K562 (cell line): ENCODE measurements around the gene MOCOS. TPM values are rescaled to one million over a fixed set of nuclear protein-coding genes. Genes with fewer than 3 reads are reported as not detected.

Source experiments
- ATAC-seq: fragments of 200-7000 bp; cut with Tn5 transposase; 3 replicates; pipeline ENCODE4 v1.9.1; 2020; ENCODE audit warnings: moderate library complexity
- BruUV-seq: library from RNA; stranded (reverse); fragments of 400-500 nt; replicated peaks from 2 replicates; lab custom pipeline; 2021; lab: Mats Ljungman, UMichigan
- CTCF ChIA-PET: fragments of 300-600 bp; formaldehyde crosslinking; extraction: SDS; loops from one replicate; lab custom pipeline; 2021; ENCODE audit warnings: low intra/inter-chr PET ratio; lab: Yijun Ruan, JAX
- POLR2A ChIA-PET: fragments of 300-600, 350-650 bp; sonication (Branson Sonifier 250); formaldehyde crosslinking; extraction: SDS; loops from one replicate; lab custom pipeline; 2021; ENCODE audit warnings: antibody characterized with exemption, inconsistent platforms; lab: Yijun Ruan, JAX
- DNase-seq, 4 experiments: peaks; one replicate each; pipeline versions ENCODE4 v3.0.0 to v3.0.0-alpha.2; 2011 to 2018; ENCODE audit warnings: low spot score in 3 of 4, mixed read lengths in 3 of 4; ENCODE audit errors: extremely low read depth in 1 of 4
- FAIRE-seq: peaks from 2 replicates; lab custom pipeline; 2011; peaks lifted over from hg19 to GRCh38; lab: Jason Lieb, UNC
- H2AFZ ChIP-seq: 2 replicates; pipeline ENCODE4 v1.6.0; 2011; ENCODE audit warnings: low read depth, low read length, control low read depth, inconsistent platforms
- H3K27ac ChIP-seq: fragments of 200-600 bp; 3 replicates; pipeline ENCODE4 v1.8.0; 2011; ENCODE audit warnings: low read depth, mild to moderate bottlenecking, control low read depth, inconsistent platforms, low read length, moderate library complexity, mixed read lengths; ENCODE audit errors: extremely low read depth
- H3K27me3 ChIP-seq, 2 experiments: fragments of 300-600 bp in 1 of 2; 2 replicates in 1 of 2; 3 replicates in 1 of 2; pipeline versions ENCODE4 v1.6.0 to v1.8.0; 2011; ENCODE audit warnings: inconsistent platforms in 2 of 2, low read length in 2 of 2, mild to moderate bottlenecking in 1 of 2, mixed read lengths in 1 of 2, moderate library complexity in 1 of 2; ENCODE audit not compliant: control insufficient read depth in 2 of 2, insufficient read depth in 2 of 2
- H3K36me3 ChIP-seq: fragments of 300-600 bp; 3 replicates; pipeline ENCODE4 v1.8.0; 2011; ENCODE audit warnings: mild to moderate bottlenecking, low read length, inconsistent platforms; ENCODE audit not compliant: control insufficient read depth, insufficient read depth
- H3K4me1 ChIP-seq, 2 experiments: fragments of 200-600 bp in 1 of 2; replicated peaks in 1 of 2; 2 replicates in 1 of 2; 3 replicates in 1 of 2; pipeline versions ENCODE4 v1.5.1 to v1.8.0; 2011; ENCODE audit warnings: inconsistent platforms in 2 of 2, low read length in 2 of 2, mild to moderate bottlenecking in 1 of 2, mixed read lengths in 1 of 2, moderate library complexity in 1 of 2; ENCODE audit not compliant: control insufficient read depth in 2 of 2, insufficient read depth in 2 of 2
- H3K4me2 ChIP-seq: 2 replicates; pipeline ENCODE4 v1.6.1; 2011; ENCODE audit warnings: low read length, control low read depth, inconsistent platforms, mixed read lengths; ENCODE audit not compliant: insufficient read depth
- H3K4me3 ChIP-seq: fragments of 200-600 bp; sonication (generic), shearing (Covaris generic); 2 replicates; pipeline ENCODE4 v1.5.1; 2016; ENCODE audit warnings: control low read depth, inconsistent platforms
- H3K79me2 ChIP-seq: fragments of 200-600 bp; 3 replicates; pipeline ENCODE4 v1.8.0; 2011; ENCODE audit warnings: low read length, inconsistent platforms; ENCODE audit not compliant: control insufficient read depth, insufficient read depth
- H3K9ac ChIP-seq, 2 experiments: 2 replicates each; pipeline versions ENCODE4 v1.6.0 to v1.6.1; 2011; ENCODE audit warnings: low read depth in 2 of 2, low read length in 2 of 2, control low read depth in 1 of 2, inconsistent platforms in 1 of 2, mild to moderate bottlenecking in 1 of 2, mixed read lengths in 1 of 2; ENCODE audit not compliant: insufficient read depth in 1 of 2
- H3K9me1 ChIP-seq: one replicate; pipeline ENCODE4 v1.6.0; 2011; ENCODE audit warnings: inconsistent platforms, mild to moderate bottlenecking, low read length, moderate library complexity; ENCODE audit not compliant: control insufficient read depth, insufficient read depth
- H3K9me3 ChIP-seq: replicated peaks from 2 replicates; pipeline ENCODE4 v1.5.1; 2011; ENCODE audit warnings: low read depth, low read length, inconsistent platforms; ENCODE audit not compliant: control insufficient read depth, insufficient read depth
- H4K20me1 ChIP-seq: replicated peaks from 2 replicates; pipeline ENCODE4 v1.6.1; 2011; ENCODE audit warnings: low read length, inconsistent platforms, mixed read lengths; ENCODE audit not compliant: control insufficient read depth, insufficient read depth
- CHD4 ChIP-seq: fragments of 200-600 bp; sonication (generic); IDR thresholded peaks from 3 replicates; pipeline ENCODE4 v1.6.1; 2012; ENCODE audit warnings: low read depth, mild to moderate bottlenecking, mixed read lengths, low read length, inconsistent platforms; ENCODE audit not compliant: insufficient read depth, insufficient replicate concordance, poor library complexity, severe bottlenecking
- DPF2 ChIP-seq: fragments of 450-650 bp; IDR thresholded peaks from 2 replicates; pipeline ENCODE4 v1.6.1; 2016
- FOXA3 ChIP-seq, 2 experiments: fragments of 450-650 bp in 1 of 2; sonication (generic) in 1 of 2; formaldehyde crosslinking; IDR thresholded peaks in 1 of 2; conservative IDR thresholded peaks in 1 of 2; 2 replicates each; pipeline versions ENCODE4 v1.4.0 to v1.8.0; 2020 to 2022; ENCODE audit warnings: mild to moderate bottlenecking in 2 of 2, missing genetic modification reagents in 1 of 2
- FOXK1 ChIP-seq: sonication (generic); formaldehyde crosslinking; IDR thresholded peaks from 2 replicates; pipeline ENCODE4 v1.8.0; 2022; ENCODE audit warnings: missing genetic modification reagents, mild to moderate bottlenecking, borderline replicate concordance
- ILF3 ChIP-seq: fragments of 450-650 bp; IDR thresholded peaks from 2 replicates; pipeline ENCODE4 v1.6.1; 2018; ENCODE audit warnings: antibody characterized with exemption, mild to moderate bottlenecking, moderate library complexity, borderline replicate concordance
- SETDB1 ChIP-seq: IDR thresholded peaks from one replicate; pipeline ENCODE4 v1.6.1; 2012; ENCODE audit warnings: low read length, control low read depth, inconsistent platforms
- SIN3A ChIP-seq, 2 experiments: fragments of 150-350 bp in 1 of 2; IDR thresholded peaks; 2 replicates each; pipeline ENCODE4 v1.6.1; 2011 to 2016; ENCODE audit warnings: borderline replicate concordance in 2 of 2, low read depth in 2 of 2, low read length in 2 of 2, mild to moderate bottlenecking in 2 of 2, moderate library complexity in 2 of 2; ENCODE audit not compliant: control insufficient read depth in 1 of 2
- SRSF3 ChIP-seq: fragments of 200-400 bp; formaldehyde crosslinking; IDR thresholded peaks from 2 replicates; pipeline ENCODE4 v1.6.1; 2016; ENCODE audit warnings: mild to moderate bottlenecking, low read length, moderate library complexity; ENCODE audit not compliant: insufficient read depth
- ZBTB17 ChIP-seq: fragments of 450-650 bp; formaldehyde crosslinking; IDR thresholded peaks from 2 replicates; pipeline ENCODE4 v1.4.0; 2020; ENCODE audit warnings: mild to moderate bottlenecking
- ZNF263 ChIP-seq: sonication (generic); formaldehyde crosslinking; IDR thresholded peaks from 2 replicates; pipeline ENCODE4 v1.8.0; 2022; ENCODE audit warnings: mild to moderate bottlenecking, missing genetic modification reagents, borderline replicate concordance
- ZNF395 ChIP-seq: fragments of 200-800 bp; sonication (Bioruptor generic); IDR thresholded peaks from 2 replicates; pipeline ENCODE4 v1.6.1; 2017; ENCODE audit warnings: missing genetic modification characterization, missing compliant biosample characterization
- ZNF551 ChIP-seq: fragments of 250-450 bp; sonication (Bioruptor Pico); IDR thresholded peaks from 2 replicates; pipeline ENCODE4 v1.5.0; 2021; ENCODE audit warnings: mild to moderate bottlenecking, moderate library complexity
- WGBS: fragments of 100-300 bp; shearing (Covaris generic); methylation state at CpG from one replicate; pipeline ENCODE4 v1.1.6; 2016; ENCODE audit warnings: low coverage, mixed read lengths; ENCODE audit not compliant: insufficient coverage; ENCODE audit errors: missing lambda C conversion rate; 5-methylcytosine and 5-hydroxymethylcytosine counted together
- in situ Hi-C: fragments of 300-500 bp; cut with MboI; formaldehyde crosslinking; loops from 4 replicates; pipeline ENCODE4 v1.15.0; 2018; ENCODE audit warnings: inconsistent platforms, mixed read lengths
- intact Hi-C: fragments of 100-400 bp; cut with micrococcal nuclease; formaldehyde crosslinking; loops from 2 replicates; pipeline ENCODE4 v1.14.2; 2022
- polyA plus RNA-seq, 8 experiments: library from polyadenylated mRNA; depleted of rRNA in 4 of 8; stranded (reverse) in 5 of 8; unstranded in 3 of 8; fragments of >200 nt; fragmentation: Nextera tagmentation in 2 of 8; fragmentation: Illumina TruSeq in 1 of 8; extraction: Ambion mirVana in 2 of 8; extraction: Trizol in 1 of 8; gene quantifications; 2 replicates each; pipeline versions ENCODE4 v1.2.1 to v1.2.3, GENCODE V29; 2011 to 2014; ENCODE audit warnings: inconsistent platforms in 1 of 8, missing spikeins in 1 of 8
- total RNA-seq, 7 experiments: library from RNA; depleted of rRNA in 6 of 7; stranded (reverse); fragments of >200 nt in 6 of 7; fragmentation: Illumina TruSeq in 2 of 7; extraction: Trizol in 2 of 7; gene quantifications; 2 replicates each; pipeline versions ENCODE4 v1.2.1 to v1.2.3, GENCODE V29; 2011 to 2021; ENCODE audit warnings: low replicate concordance in 1 of 7
- TF ChIP-seq, protein P1 (sequence below): fragments of 250-450 bp; sonication (Bioruptor Pico); IDR thresholded peaks from 2 replicates; pipeline ENCODE4 v1.8.0; 2022; ENCODE audit warnings: moderate library complexity, mild to moderate bottlenecking, inconsistent platforms

Gene MOCOS
- total and polyA plus RNA-seq, 9 of the 15 experiments (the other 6 are each of a cell fraction or from before 2014, with no cell fraction given) = 4.5 to 12.4 (median 9.1) TPM

DNA sequence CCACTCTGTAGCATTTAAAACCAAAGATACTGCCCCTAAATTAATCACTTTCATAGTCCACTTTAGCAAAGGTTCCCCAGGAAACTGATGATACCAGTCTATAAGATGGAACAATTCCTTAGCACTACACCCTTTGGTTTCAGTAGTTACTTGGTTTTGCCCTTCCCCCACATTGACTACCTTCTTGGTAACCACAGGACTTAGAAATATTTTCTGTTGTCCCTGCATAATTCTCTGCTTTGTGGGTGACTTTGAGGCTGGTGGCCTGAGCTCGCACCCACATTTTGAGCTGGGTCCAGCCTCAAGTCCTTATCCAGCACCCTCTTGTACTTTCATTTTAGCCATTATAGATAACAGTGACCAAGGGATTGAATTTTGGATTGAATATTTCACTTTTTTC lies 34.5 kb upstream of the MOCOS start:
- Histone ChIP-seq H3K9ac (no peak overlapping the region), H3K4me2 (no peak overlapping the region), H3K9me3 (no peaks in the 10 kb centered on the region), H3K27ac (no peak overlapping the region), H3K36me3 (peaks cover 97% of the 10 kb centered on the region), H2AFZ (no peak overlapping the region), H3K4me1 (no peaks in the 10 kb centered on the region), H3K27me3 (no peaks in the 10 kb centered on the region), H4K20me1 (no peaks in the 10 kb centered on the region), H3K79me2 (no peaks in the 10 kb centered on the region; the same call in 2 of the 3 replicates), H3K9me1 (no peaks in the 10 kb centered on the region), H3K4me3 (no peak overlapping the region)
- WGBS = 100% methylated on average over 1 of the region's 1 CpG
- in situ Hi-C loops = no loop called here
- TF ChIP-seq ZNF551 = no peak
- no peak for TF ChIP-seq ZNF263 (CRISPR knock-in tag)
- TF ChIP-seq FOXA3 (CRISPR knock-in tag; conservative IDR thresholded peaks at IDR 0.05 in 1 of 2, IDR thresholded peaks at IDR 0.05 in 1 of 2) = no peak
- TF ChIP-seq CHD4 = no peak
- no peak for TF ChIP-seq SIN3A (IDR thresholded peaks at IDR 0.05; ENCODE audit: borderline replicate concordance in 2 of 2, control insufficient read depth in 1 of 2, low read depth in 2 of 2, low read length in 2 of 2)
- TF ChIP-seq SETDB1 = no peak
- no peak for TF ChIP-seq DPF2
- TF ChIP-seq, protein P1, sequence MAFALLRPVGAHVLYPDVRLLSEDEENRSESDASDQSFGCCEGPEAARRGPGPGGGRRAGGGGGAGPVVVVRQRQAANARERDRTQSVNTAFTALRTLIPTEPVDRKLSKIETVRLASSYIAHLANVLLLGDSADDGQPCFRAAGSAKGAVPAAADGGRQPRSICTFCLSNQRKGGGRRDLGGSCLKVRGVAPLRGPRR (CRISPR knock-in tag) = no peak
- no peak for TF ChIP-seq FOXK1 (CRISPR knock-in tag)
- TF ChIP-seq ZNF395 (CRISPR knock-in tag) = no peak
- TF ChIP-seq SRSF3 = no peak
- TF ChIP-seq ILF3 = no peak
- no peak for TF ChIP-seq ZBTB17 (CRISPR knock-in tag)
- intact Hi-C loops = no loop called here
- CTCF ChIA-PET = no interaction called here
- POLR2A ChIA-PET = interaction anchor here (0.9 kb wide), 1 partner anchor 10 kb away, joined by 3 read pairs; no protein-coding TSS in a partner anchor
- ATAC-seq (no peak), FAIRE-seq (no peak), DNase-seq (no peak)
- BruUV-seq = TSS peak; percentile 10
